ENCODE measurements around the gene UBE2U.

Gene UBE2U

DNA sequence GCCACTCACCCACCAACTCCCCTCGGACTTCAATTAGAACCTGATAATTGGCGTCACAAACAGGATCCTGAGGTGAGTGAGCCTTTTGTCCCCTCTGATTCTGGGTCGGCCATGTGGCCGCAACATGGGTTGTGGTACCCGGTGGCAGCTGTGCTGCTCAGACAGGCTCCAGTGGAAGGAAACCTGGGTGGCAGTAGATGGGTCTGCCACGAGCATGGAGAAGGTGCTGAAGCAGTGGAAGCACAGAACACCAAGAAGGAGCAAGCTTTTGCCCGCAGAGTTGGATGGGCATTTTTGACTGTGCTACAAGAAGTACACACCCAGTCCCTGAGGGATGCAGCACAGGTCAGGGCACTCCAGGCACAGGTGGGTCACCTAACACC lies 16.5 kb upstream of the UBE2U start:
- DNase-seq (ENCODE audit: low spot score): no peak
- no peak for ATAC-seq (ENCODE audit: low read depth)
- no peaks in the 10 kb centered on the region for H3K9me3 ChIP-seq (ENCODE audit: severe bottlenecking)
- H3K36me3 ChIP-seq (ENCODE audit: low read depth): no peaks in the 10 kb centered on the region
- H3K27ac ChIP-seq (ENCODE audit: poor library complexity, severe bottlenecking): no peak overlapping the region
- H3K27me3 ChIP-seq (ENCODE audit: insufficient read depth, poor library complexity, severe bottlenecking): no peaks in the 10 kb centered on the region
- H3K4me3 ChIP-seq (ENCODE audit: severe bottlenecking): no peak overlapping the region
- TF ChIP-seq, protein P1, sequence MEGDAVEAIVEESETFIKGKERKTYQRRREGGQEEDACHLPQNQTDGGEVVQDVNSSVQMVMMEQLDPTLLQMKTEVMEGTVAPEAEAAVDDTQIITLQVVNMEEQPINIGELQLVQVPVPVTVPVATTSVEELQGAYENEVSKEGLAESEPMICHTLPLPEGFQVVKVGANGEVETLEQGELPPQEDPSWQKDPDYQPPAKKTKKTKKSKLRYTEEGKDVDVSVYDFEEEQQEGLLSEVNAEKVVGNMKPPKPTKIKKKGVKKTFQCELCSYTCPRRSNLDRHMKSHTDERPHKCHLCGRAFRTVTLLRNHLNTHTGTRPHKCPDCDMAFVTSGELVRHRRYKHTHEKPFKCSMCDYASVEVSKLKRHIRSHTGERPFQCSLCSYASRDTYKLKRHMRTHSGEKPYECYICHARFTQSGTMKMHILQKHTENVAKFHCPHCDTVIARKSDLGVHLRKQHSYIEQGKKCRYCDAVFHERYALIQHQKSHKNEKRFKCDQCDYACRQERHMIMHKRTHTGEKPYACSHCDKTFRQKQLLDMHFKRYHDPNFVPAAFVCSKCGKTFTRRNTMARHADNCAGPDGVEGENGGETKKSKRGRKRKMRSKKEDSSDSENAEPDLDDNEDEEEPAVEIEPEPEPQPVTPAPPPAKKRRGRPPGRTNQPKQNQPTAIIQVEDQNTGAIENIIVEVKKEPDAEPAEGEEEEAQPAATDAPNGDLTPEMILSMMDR (IDR thresholded peaks at IDR 0.05; ENCODE audit: poor library complexity, severe bottlenecking): no peak
- peaks cover 5% of the 10 kb centered on the region for H3K4me1 ChIP-seq (ENCODE audit: insufficient read depth, poor library complexity, severe bottlenecking)

DNA sequence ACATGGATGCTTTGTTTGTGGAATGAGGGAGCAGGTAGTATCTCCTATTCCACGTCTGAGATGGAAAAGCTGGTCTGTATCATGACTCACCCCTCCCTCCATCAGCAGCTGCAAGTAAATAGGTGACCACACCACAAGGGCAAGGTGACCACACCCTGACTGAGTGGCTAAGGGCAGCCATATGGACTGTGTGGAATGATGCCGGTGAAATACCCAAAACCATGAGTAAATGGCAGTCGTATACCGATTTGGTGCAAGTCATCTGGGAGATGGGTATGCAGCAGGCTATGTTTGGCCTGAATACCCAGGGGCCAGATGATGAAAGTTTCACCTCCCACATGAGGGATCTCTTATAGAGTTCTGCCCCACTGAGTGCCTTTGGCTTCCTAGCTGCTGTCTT lies 15.8 kb upstream of the UBE2U start:
- H3K27me3 ChIP-seq (ENCODE audit: insufficient read depth, poor library complexity, severe bottlenecking): no peaks in the 10 kb centered on the region
- H3K36me3 ChIP-seq (ENCODE audit: low read depth): no peaks in the 10 kb centered on the region
- no peak overlapping the region for H3K27ac ChIP-seq (ENCODE audit: poor library complexity, severe bottlenecking)
- ATAC-seq (ENCODE audit: low read depth) (no peak), DNase-seq (ENCODE audit: low spot score) (no peak)
- H3K9me3 ChIP-seq (ENCODE audit: severe bottlenecking): no peaks in the 10 kb centered on the region
- no peak overlapping the region for H3K4me3 ChIP-seq (ENCODE audit: severe bottlenecking)
- H3K4me1 ChIP-seq (ENCODE audit: insufficient read depth, poor library complexity, severe bottlenecking): peaks cover 5% of the 10 kb centered on the region
- TF ChIP-seq, protein P1 (IDR thresholded peaks at IDR 0.05; ENCODE audit: poor library complexity, severe bottlenecking): no peak

DNA sequence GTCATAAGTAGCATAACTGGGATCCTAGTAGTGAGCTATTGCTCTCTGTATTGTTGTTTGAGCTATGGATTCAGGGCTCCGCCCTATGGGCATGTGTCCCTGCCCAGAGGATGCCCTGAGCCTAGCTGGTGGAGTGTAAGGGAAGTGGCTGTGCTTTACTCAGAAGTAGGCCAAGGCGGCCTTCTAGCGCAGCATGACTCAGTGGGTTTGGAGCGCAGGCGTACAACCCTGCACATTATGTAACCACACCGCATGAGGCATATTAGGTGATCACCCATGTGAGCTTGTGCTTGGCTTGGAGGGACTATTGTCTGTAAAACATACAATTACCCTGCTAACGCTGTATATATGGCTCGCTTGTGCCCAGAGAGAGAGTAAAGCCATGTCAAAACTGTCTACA lies 11.1 kb upstream of the UBE2U start:
- H3K4me1 ChIP-seq (ENCODE audit: insufficient read depth, poor library complexity, severe bottlenecking): no peaks in the 10 kb centered on the region
- H3K36me3 ChIP-seq (ENCODE audit: low read depth): no peaks in the 10 kb centered on the region
- DNase-seq (ENCODE audit: low spot score): no peak
- no peaks in the 10 kb centered on the region for H3K9me3 ChIP-seq (ENCODE audit: severe bottlenecking)
- H3K27me3 ChIP-seq (ENCODE audit: insufficient read depth, poor library complexity, severe bottlenecking): no peaks in the 10 kb centered on the region
- no peak overlapping the region for H3K4me3 ChIP-seq (ENCODE audit: severe bottlenecking)
- no peak for ATAC-seq (ENCODE audit: low read depth)
- H3K27ac ChIP-seq (ENCODE audit: poor library complexity, severe bottlenecking): no peak overlapping the region
- TF ChIP-seq, protein P1 (IDR thresholded peaks at IDR 0.05; ENCODE audit: poor library complexity, severe bottlenecking): no peak

DNA sequence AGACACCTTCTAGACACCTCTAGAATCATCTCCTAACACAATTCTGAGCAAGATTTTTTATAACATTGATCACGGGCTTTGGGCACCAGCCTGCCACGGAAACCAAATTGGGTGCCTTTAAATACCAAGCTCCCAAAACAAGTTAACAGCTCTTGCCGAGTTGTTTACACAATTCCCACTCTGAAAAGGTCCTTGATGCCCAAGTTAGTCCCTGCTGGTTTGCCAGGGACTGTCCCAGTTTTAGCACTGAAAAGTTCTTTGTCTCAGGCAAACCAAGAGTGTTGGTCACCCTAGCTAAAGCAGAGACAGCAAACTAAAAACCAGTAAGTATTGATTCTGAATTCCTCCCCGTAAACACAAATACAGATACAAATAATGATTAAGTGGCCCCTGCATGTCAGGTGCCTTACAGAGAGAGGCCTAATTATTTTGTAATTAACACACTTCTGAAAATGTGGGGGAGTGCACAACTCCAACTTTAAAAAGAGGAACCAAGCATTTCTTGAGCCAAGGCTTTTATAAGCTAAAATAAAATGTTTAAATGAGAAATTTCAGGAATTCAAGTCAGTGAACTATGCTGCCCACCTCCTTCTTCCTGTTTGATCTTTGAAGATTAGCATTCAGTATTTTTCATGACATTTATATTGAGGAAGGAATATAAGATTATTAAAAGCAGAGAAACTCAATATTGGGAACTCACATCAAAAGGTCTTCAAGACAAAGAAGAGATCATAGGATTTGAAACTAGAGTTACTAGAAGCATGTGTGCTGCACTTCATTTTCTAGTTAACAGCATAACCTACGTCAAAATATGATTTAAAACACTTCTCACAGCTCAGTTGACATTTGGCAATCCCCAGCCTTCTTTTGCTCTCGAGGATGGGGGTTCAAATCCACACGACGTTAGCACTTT lies 9.0 kb upstream of the UBE2U start:
- H3K9me3 ChIP-seq (ENCODE audit: severe bottlenecking): no peaks in the 10 kb centered on the region
- ATAC-seq (ENCODE audit: low read depth) (no peak), DNase-seq (ENCODE audit: low spot score) (no peak)
- no peak overlapping the region for H3K4me3 ChIP-seq (ENCODE audit: severe bottlenecking)
- H3K4me1 ChIP-seq (ENCODE audit: insufficient read depth, poor library complexity, severe bottlenecking): no peaks in the 10 kb centered on the region
- no peaks in the 10 kb centered on the region for H3K27me3 ChIP-seq (ENCODE audit: insufficient read depth, poor library complexity, severe bottlenecking)
- no peaks in the 10 kb centered on the region for H3K36me3 ChIP-seq (ENCODE audit: low read depth)
- TF ChIP-seq, protein P1 (IDR thresholded peaks at IDR 0.05; ENCODE audit: poor library complexity, severe bottlenecking): no peak
- H3K27ac ChIP-seq (ENCODE audit: poor library complexity, severe bottlenecking): no peak overlapping the region

DNA sequence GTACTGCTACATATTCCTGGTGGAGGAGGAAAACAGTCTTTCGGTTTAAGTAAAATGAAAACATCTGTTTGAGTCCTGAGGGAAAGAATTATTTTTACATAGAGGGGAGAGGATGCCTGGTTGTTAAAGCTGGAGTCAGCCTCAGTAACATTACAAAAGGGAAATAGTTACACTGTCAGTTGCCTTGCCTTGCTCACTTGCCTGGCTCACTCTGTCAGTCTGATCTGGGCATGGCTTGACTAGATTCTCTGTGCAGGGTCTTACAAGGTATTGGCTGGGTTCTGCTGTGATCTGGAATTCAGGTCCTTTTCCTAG lies 8.4 kb upstream of the UBE2U start:
- no peak for DNase-seq (ENCODE audit: low spot score)
- Histone ChIP-seq H3K27ac (ENCODE audit: poor library complexity, severe bottlenecking) (no peak overlapping the region), H3K4me3 (ENCODE audit: severe bottlenecking) (no peak overlapping the region), H3K27me3 (ENCODE audit: insufficient read depth, poor library complexity, severe bottlenecking) (no peaks in the 10 kb centered on the region), H3K4me1 (ENCODE audit: insufficient read depth, poor library complexity, severe bottlenecking) (no peaks in the 10 kb centered on the region), H3K9me3 (ENCODE audit: severe bottlenecking) (no peaks in the 10 kb centered on the region), H3K36me3 (ENCODE audit: low read depth) (no peaks in the 10 kb centered on the region)
- no peak for ATAC-seq (ENCODE audit: low read depth)
- TF ChIP-seq, protein P1 (IDR thresholded peaks at IDR 0.05; ENCODE audit: poor library complexity, severe bottlenecking): no peak

All from RWPE2 (cell line).